Measurements from ENCODE around the gene RNF43. TPM values are rescaled to one million over a fixed set of nuclear protein-coding genes. Genes with fewer than 3 reads are reported as not detected.

RNF43 gene
- total RNA-seq, 2 experiments from 2014 or later: 0.69 to 1.9 TPM

DNA sequence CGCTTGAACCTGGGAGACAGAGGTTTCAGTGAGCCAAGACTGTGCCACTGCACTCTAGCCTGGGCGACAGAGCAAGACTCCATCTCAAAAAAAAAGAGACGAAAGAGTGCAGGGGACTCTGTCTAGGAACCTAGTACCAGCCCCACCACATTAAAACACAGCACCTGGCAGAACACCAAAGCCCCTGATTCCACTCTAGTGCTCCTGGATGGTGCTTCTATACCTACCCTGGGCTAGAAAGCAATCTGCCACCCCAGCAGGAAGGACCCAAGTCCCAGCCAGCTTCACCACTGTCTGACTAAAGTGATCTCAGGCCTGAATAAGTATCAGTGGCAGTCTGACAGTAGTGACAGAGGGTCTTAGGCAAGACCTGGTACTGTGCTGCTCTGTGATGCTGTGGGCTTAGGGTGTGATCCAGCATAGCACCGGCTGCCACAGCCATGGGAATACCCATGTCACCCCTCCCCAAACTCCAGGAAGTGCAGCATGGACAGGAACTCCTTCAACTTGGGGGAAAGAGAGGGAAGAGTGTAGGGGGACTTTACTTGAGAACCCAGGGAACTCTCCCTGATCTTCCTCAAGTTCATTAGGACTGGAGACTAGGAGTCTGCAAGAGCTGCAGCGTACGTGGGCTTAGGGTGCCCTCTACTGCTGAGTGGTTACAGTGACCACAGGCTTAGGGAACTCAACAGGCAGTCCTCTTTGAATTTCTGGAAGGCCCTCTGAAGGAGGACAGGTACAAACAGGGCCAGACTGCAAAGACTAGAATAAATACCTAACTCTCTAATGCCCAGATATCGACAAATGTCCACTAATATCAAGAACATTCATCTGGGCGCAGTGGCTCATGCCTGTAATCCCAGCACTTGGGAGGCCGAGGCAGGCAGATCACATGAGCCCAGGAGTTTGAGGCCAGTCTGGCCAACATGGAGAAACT, 30.0 kb upstream of the RNF43 start:
- Mint-ChIP-seq H3K27ac (no peak overlapping the region), H3K4me3 (no peak overlapping the region), H3K4me1 (ENCODE audit: low read depth) (no peaks in the 10 kb centered on the region), H3K27me3 (no peaks in the 10 kb centered on the region), H3K9me3 (no peaks in the 10 kb centered on the region), H3K36me3 (ENCODE audit: low read depth) (peaks cover 37% of the 10 kb centered on the region)
- TF ChIP-seq, protein P1, sequence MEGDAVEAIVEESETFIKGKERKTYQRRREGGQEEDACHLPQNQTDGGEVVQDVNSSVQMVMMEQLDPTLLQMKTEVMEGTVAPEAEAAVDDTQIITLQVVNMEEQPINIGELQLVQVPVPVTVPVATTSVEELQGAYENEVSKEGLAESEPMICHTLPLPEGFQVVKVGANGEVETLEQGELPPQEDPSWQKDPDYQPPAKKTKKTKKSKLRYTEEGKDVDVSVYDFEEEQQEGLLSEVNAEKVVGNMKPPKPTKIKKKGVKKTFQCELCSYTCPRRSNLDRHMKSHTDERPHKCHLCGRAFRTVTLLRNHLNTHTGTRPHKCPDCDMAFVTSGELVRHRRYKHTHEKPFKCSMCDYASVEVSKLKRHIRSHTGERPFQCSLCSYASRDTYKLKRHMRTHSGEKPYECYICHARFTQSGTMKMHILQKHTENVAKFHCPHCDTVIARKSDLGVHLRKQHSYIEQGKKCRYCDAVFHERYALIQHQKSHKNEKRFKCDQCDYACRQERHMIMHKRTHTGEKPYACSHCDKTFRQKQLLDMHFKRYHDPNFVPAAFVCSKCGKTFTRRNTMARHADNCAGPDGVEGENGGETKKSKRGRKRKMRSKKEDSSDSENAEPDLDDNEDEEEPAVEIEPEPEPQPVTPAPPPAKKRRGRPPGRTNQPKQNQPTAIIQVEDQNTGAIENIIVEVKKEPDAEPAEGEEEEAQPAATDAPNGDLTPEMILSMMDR (IDR thresholded peaks at IDR 0.05): peak; percentile 57
- ChIA-PET POLR2A (no interaction called here), CTCF (interaction anchor here (1.0 to 1.6 kb wide), 3 partner anchors 30 to 198 kb away, joined by 3 to 4 read pairs (median 4); partner anchors contain the start of gene RNF43)
- H3K4me3 ChIP-seq (ENCODE audit: low read length): no peak overlapping the region
- intact Hi-C loops (cut with DNase I, micrococcal nuclease): loop anchor here (1.0 to 5.0 kb wide), 3 partner anchors 130 to 245 kb away; no protein-coding TSS in a partner anchor
- no peaks in the 10 kb centered on the region for H3K9me3 ChIP-seq (ENCODE audit: control insufficient read depth in 1 of 2, insufficient read depth in 1 of 2, low read length in 2 of 2)
- H3K27me3 ChIP-seq (ENCODE audit: control insufficient read depth in 1 of 2, insufficient read depth in 2 of 2, low read length in 2 of 2): no peaks in the 10 kb centered on the region
- DNase-seq: peak; percentile 36 to 81 (median 50)
- ATAC-seq (ENCODE audit: poor library complexity): peak; percentile 69
- H3K36me3 ChIP-seq (ENCODE audit: insufficient read depth, low read length): no peaks in the 10 kb centered on the region
- H3K27ac ChIP-seq (ENCODE audit: low read depth in 1 of 2, low read length in 2 of 2): no peak overlapping the region
- no peaks in the 10 kb centered on the region for H3K4me1 ChIP-seq (ENCODE audit: insufficient read depth, low read length)

DNA sequence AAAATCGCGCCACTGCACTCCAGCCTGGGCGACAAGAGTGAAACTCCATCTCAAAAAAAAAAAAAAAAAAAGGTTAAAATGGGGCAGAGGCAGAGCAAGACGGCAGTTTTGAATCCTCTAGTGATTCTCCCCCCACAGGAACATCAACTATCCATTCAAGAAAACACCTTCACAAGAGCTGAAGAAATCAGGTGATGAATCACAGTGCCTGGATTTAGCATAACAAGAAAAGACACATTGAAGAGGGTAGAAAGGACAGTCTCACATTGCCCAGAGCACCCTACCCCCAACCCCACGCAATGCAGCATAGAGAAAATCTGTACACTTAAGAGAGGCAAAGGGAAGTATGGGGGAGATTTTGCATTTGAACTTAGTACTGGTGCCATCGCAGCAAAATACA, 28.8 kb upstream of the RNF43 start:
- POLR2A ChIA-PET: no interaction called here
- Histone ChIP-seq H3K4me3 (ENCODE audit: low read length) (no peak overlapping the region), H3K36me3 (ENCODE audit: insufficient read depth, low read length) (no peaks in the 10 kb centered on the region), H3K9me3 (ENCODE audit: control insufficient read depth in 1 of 2, insufficient read depth in 1 of 2, low read length in 2 of 2) (no peaks in the 10 kb centered on the region), H3K27me3 (ENCODE audit: control insufficient read depth in 1 of 2, insufficient read depth in 2 of 2, low read length in 2 of 2) (no peaks in the 10 kb centered on the region), H3K27ac (ENCODE audit: low read depth in 1 of 2, low read length in 2 of 2) (no peak overlapping the region), H3K4me1 (ENCODE audit: insufficient read depth, low read length) (no peaks in the 10 kb centered on the region)
- Mint-ChIP-seq H3K36me3 (ENCODE audit: low read depth) (peaks cover 45% of the 10 kb centered on the region), H3K4me1 (ENCODE audit: low read depth) (no peaks in the 10 kb centered on the region), H3K9me3 (no peaks in the 10 kb centered on the region), H3K27ac (no peak overlapping the region), H3K27me3 (no peaks in the 10 kb centered on the region), H3K4me3 (no peak overlapping the region)
- intact Hi-C loops (cut with DNase I, micrococcal nuclease): loop anchor here in 1 of 2 experiments (5.0 kb wide), 1 partner anchor 244 kb away; no protein-coding TSS in a partner anchor
- TF ChIP-seq, protein P1 (IDR thresholded peaks at IDR 0.05): no peak
- no peak for ATAC-seq (ENCODE audit: poor library complexity)
- CTCF ChIA-PET: no interaction called here
- no peak for DNase-seq

DNA sequence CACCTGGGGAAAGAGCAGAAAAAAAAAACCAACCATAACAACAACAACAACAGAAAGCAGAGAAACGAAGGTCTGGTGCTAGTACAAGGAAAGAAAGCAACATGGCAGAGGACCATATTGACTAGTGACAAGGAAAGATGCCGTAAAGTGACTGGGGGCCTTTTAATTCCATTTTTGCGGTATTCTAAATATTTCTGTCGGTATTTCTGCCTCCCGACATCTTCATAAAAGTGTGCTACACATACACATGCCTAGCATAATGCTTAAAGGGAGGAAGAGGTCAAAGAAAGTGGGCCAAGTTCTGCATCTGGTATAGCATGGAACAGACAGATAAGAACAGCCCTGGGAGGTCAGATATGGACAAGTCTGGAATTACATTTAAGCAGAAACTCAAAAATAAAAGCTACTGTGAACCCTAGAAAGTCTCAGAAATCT, 19.5 kb upstream of the RNF43 start:
- ChIA-PET CTCF (interaction anchor here (1.2 kb wide), 1 partner anchor 25 kb away, joined by 4 read pairs; no protein-coding TSS in a partner anchor), POLR2A (no interaction called here)
- Mint-ChIP-seq H3K4me3 (no peak overlapping the region), H3K9me3 (no peaks in the 10 kb centered on the region), H3K36me3 (ENCODE audit: low read depth) (peaks cover 41% of the 10 kb centered on the region), H3K4me1 (ENCODE audit: low read depth) (no peaks in the 10 kb centered on the region), H3K27ac (no peak overlapping the region), H3K27me3 (no peaks in the 10 kb centered on the region)
- no peak overlapping the region for H3K4me3 ChIP-seq (ENCODE audit: low read length)
- intact Hi-C loops (cut with DNase I, micrococcal nuclease): no loop called here
- TF ChIP-seq, protein P1 (IDR thresholded peaks at IDR 0.05): no peak
- H3K27me3 ChIP-seq (ENCODE audit: control insufficient read depth in 1 of 2, insufficient read depth in 2 of 2, low read length in 2 of 2): no peaks in the 10 kb centered on the region
- H3K9me3 ChIP-seq (ENCODE audit: control insufficient read depth in 1 of 2, insufficient read depth in 1 of 2, low read length in 2 of 2): no peaks in the 10 kb centered on the region
- no peaks in the 10 kb centered on the region for H3K4me1 ChIP-seq (ENCODE audit: insufficient read depth, low read length)
- no peak for ATAC-seq (ENCODE audit: poor library complexity)
- no peak overlapping the region for H3K27ac ChIP-seq (ENCODE audit: low read depth in 1 of 2, low read length in 2 of 2)
- peaks cover 3% of the 10 kb centered on the region for H3K36me3 ChIP-seq (ENCODE audit: insufficient read depth, low read length)
- DNase-seq: no peak

All from CD4-positive, alpha-beta T cell (primary cell).